SK-N-SH treated with all-trans-retinoic acid at 6 μM for 48 hours (cell line): ENCODE results near the gene UMPS.

Experiments
- ATAC-seq: fragments of 200-7000 bp; cut with Tn5 transposase; 3 replicates; pipeline ENCODE4 v1.9.1; 2020; ENCODE audit warnings: mild to moderate bottlenecking, moderate library complexity
- ARNTL ChIP-seq: fragments of 450-650 bp; formaldehyde crosslinking; IDR thresholded peaks from 2 replicates; pipeline ENCODE4 v1.5.0; 2020; ENCODE audit warnings: low read depth, mild to moderate bottlenecking, moderate library complexity, borderline replicate concordance
- BACH2 ChIP-seq: fragments of 250-450 bp; sonication (Bioruptor Pico); IDR thresholded peaks from 2 replicates; pipeline ENCODE4 v1.9.0; 2021; ENCODE audit warnings: mild to moderate bottlenecking, borderline replicate concordance
- CSDC2 ChIP-seq: fragments of 250-450 bp; sonication (Bioruptor Pico); IDR thresholded peaks from 2 replicates; pipeline ENCODE4 v1.5.0; 2020; ENCODE audit warnings: mild to moderate bottlenecking, moderate library complexity
- CSRNP3 ChIP-seq: fragments of 250-450 bp; sonication (Bioruptor Pico); IDR thresholded peaks from 2 replicates; pipeline ENCODE4 v1.5.1; 2021; ENCODE audit warnings: mild to moderate bottlenecking, moderate library complexity
- ESRRG ChIP-seq: fragments of 250-450 bp; sonication (Bioruptor Pico); IDR thresholded peaks from 2 replicates; pipeline ENCODE4 v1.6.1; 2021; ENCODE audit warnings: mild to moderate bottlenecking
- GLIS3 ChIP-seq: fragments of 250-450 bp; sonication (Bioruptor Pico); IDR thresholded peaks from 2 replicates; pipeline ENCODE4 v1.5.0; 2020; ENCODE audit warnings: mild to moderate bottlenecking, moderate library complexity
- ISL1 ChIP-seq: fragments of 250-450 bp; sonication (Bioruptor Pico); IDR thresholded peaks from 2 replicates; pipeline ENCODE4 v2.1.2; 2022; ENCODE audit warnings: mild to moderate bottlenecking, moderate library complexity
- OSR1 ChIP-seq: fragments of 250-450 bp; sonication (Bioruptor Pico); IDR thresholded peaks from 2 replicates; pipeline ENCODE4 v1.8.0; 2022; ENCODE audit warnings: moderate library complexity, mild to moderate bottlenecking, inconsistent platforms
- PATZ1 ChIP-seq: fragments of 250-450 bp; sonication (Bioruptor Pico); IDR thresholded peaks from 2 replicates; pipeline ENCODE4 v1.8.0; 2020; ENCODE audit warnings: mild to moderate bottlenecking, moderate library complexity, borderline replicate concordance
- PPARA ChIP-seq: fragments of 250-450 bp; sonication (Bioruptor Pico); IDR thresholded peaks from 2 replicates; pipeline ENCODE4 v1.5.0; 2020; ENCODE audit warnings: mild to moderate bottlenecking, borderline replicate concordance
- RARB ChIP-seq: fragments of 250-450 bp; sonication (Bioruptor Pico); IDR thresholded peaks from 2 replicates; pipeline ENCODE4 v1.8.0; 2021; ENCODE audit warnings: mild to moderate bottlenecking, moderate library complexity
- TCF4 ChIP-seq: fragments of 250-450 bp; sonication (Bioruptor Pico); IDR thresholded peaks from 2 replicates; pipeline ENCODE4 v1.8.0; 2021; ENCODE audit warnings: mild to moderate bottlenecking, moderate library complexity, borderline replicate concordance
- TOX ChIP-seq: fragments of 250-450 bp; sonication (Bioruptor Pico); IDR thresholded peaks from 2 replicates; pipeline ENCODE4 v1.8.0; 2021; ENCODE audit warnings: mild to moderate bottlenecking, moderate library complexity, borderline replicate concordance
- TSHZ2 ChIP-seq: fragments of 250-450 bp; sonication (Bioruptor Pico); IDR thresholded peaks from 2 replicates; pipeline ENCODE4 v1.5.0; 2020; ENCODE audit warnings: mild to moderate bottlenecking, moderate library complexity
- ZC3H10 ChIP-seq: fragments of 250-450 bp; sonication (Bioruptor Pico); IDR thresholded peaks from 2 replicates; pipeline ENCODE4 v1.5.1; 2021; ENCODE audit warnings: mild to moderate bottlenecking, moderate library complexity
- ZFP3 ChIP-seq: fragments of 250-450 bp; sonication (Bioruptor Pico); IDR thresholded peaks from 2 replicates; pipeline ENCODE4 v1.5.0; 2020; ENCODE audit warnings: mild to moderate bottlenecking, moderate library complexity
- ZFP30 ChIP-seq: fragments of 450-650 bp; formaldehyde crosslinking; IDR thresholded peaks from 2 replicates; pipeline ENCODE4 v1.5.0; 2022; ENCODE audit warnings: mild to moderate bottlenecking, moderate library complexity
- ZNF565 ChIP-seq: fragments of 450-650 bp; formaldehyde crosslinking; conservative IDR thresholded peaks from 2 replicates; pipeline ENCODE4 v1.5.0; 2020; ENCODE audit warnings: low read depth, mild to moderate bottlenecking, moderate library complexity
- ZNF70 ChIP-seq: fragments of 450-650 bp; formaldehyde crosslinking; IDR thresholded peaks from 2 replicates; pipeline ENCODE4 v1.5.0; 2020; ENCODE audit warnings: mild to moderate bottlenecking, moderate library complexity
- ZNF8 ChIP-seq: fragments of 450-650 bp; formaldehyde crosslinking; IDR thresholded peaks from 2 replicates; pipeline ENCODE4 v1.5.0; 2020; ENCODE audit warnings: mild to moderate bottlenecking, moderate library complexity

Gene UMPS

GRCh38 chr3:124783696-124784095, 53.4 kb downstream of the UMPS start:
- TF ChIP-seq TOX (CRISPR knock-in tag) (no peak), PATZ1 (CRISPR knock-in tag) (no peak), CSDC2 (CRISPR knock-in tag) (no peak), TSHZ2 (no peak), ZFP30 (CRISPR knock-in tag) (no peak), BACH2 (no peak), TCF4 (CRISPR knock-in tag) (no peak), ZNF565 (CRISPR knock-in tag) (no peak), ISL1 (CRISPR knock-in tag) (no peak), PPARA (CRISPR knock-in tag) (no peak), ARNTL (CRISPR knock-in tag) (no peak), ZNF70 (CRISPR knock-in tag) (no peak), ESRRG (no peak), ZC3H10 (CRISPR knock-in tag) (no peak), RARB (CRISPR knock-in tag) (no peak), ZFP3 (CRISPR knock-in tag) (no peak), CSRNP3 (CRISPR knock-in tag) (no peak), ZNF8 (CRISPR knock-in tag) (no peak), GLIS3 (no peak), OSR1 (no peak)
- ATAC-seq: no peak

GRCh38 chr3:124784686-124785382, 54.6 kb downstream of the UMPS start:
- TF ChIP-seq PPARA (CRISPR knock-in tag): no peak
- TF ChIP-seq GLIS3: no peak
- TF ChIP-seq ESRRG: no peak
- TF ChIP-seq TCF4 (CRISPR knock-in tag): no peak
- no peak for TF ChIP-seq ZNF565 (CRISPR knock-in tag)
- TF ChIP-seq PATZ1 (CRISPR knock-in tag): no peak
- no peak for TF ChIP-seq ZFP30 (CRISPR knock-in tag)
- no peak for TF ChIP-seq ARNTL (CRISPR knock-in tag)
- no peak for TF ChIP-seq ZNF70 (CRISPR knock-in tag)
- TF ChIP-seq RARB (CRISPR knock-in tag): no peak
- no peak for ATAC-seq

GRCh38 chr3:124785973-124786372, 55.7 kb downstream of the UMPS start:
- no peak for TF ChIP-seq TCF4 (CRISPR knock-in tag)

More at GRCh38 chr3:124785973-124786372, 55.7 kb downstream of the UMPS start:
- ATAC-seq: no peak
